ENCODE data around the gene E4F1. TPM values are rescaled to one million over a fixed set of nuclear protein-coding genes. Genes with fewer than 3 reads are reported as not detected.

The E4F1 gene
- total and polyA plus RNA-seq, 9 donors, result 0.58 to 26.2 (median 22.7) TPM

DNA sequence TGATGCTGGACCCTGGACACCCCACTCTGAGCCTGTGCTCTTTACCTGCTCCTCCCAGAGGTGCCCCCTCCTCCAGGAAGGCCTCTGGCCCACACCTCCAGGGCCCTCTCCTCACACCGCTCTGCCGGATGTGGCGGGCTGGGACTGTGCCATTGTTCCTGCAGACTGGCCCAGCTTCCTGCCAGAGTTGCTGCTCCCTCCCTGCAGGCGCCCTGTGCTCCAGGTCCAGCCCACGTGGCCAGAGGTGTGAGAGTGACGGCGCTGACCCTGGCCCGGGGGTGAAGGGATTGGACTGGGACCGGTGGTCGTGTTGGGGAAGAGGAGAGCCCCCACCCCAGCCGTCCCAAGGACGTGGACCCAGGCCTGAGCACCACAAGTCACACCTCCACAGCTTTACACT lies 5.7 kb downstream of the E4F1 start:
- Histone ChIP-seq H3K27ac (no peak overlapping the region), H3K4me3 (no peak overlapping the region), H3K27me3 (no peaks in the 10 kb centered on the region), H3K9me3 (no peaks in the 10 kb centered on the region), H3K4me1 (ENCODE audit: insufficient read depth) (peaks cover 4% of the 10 kb centered on the region), H3K36me3 (no peaks in the 10 kb centered on the region)
- WGBS, 3 donors, result 79 to 85% (median 84%) methylated on average over 12 of the region's 12 CpGs
- no peak for DNase-seq
- intact Hi-C loops (cut with DNase I), result no loop called here
- TF ChIP-seq EP300 (IDR thresholded peaks at IDR 0.05), result no peak

GRCh38 chr16:2229632-2230250 lies 6.3 kb downstream of the E4F1 start:
- intact Hi-C loops (cut with DNase I), result no loop called here
- TF ChIP-seq POLR2A (IDR thresholded peaks at IDR 0.05) (no peak), EP300 (IDR thresholded peaks at IDR 0.05) (no peak)
- TF ChIP-seq, protein P1, sequence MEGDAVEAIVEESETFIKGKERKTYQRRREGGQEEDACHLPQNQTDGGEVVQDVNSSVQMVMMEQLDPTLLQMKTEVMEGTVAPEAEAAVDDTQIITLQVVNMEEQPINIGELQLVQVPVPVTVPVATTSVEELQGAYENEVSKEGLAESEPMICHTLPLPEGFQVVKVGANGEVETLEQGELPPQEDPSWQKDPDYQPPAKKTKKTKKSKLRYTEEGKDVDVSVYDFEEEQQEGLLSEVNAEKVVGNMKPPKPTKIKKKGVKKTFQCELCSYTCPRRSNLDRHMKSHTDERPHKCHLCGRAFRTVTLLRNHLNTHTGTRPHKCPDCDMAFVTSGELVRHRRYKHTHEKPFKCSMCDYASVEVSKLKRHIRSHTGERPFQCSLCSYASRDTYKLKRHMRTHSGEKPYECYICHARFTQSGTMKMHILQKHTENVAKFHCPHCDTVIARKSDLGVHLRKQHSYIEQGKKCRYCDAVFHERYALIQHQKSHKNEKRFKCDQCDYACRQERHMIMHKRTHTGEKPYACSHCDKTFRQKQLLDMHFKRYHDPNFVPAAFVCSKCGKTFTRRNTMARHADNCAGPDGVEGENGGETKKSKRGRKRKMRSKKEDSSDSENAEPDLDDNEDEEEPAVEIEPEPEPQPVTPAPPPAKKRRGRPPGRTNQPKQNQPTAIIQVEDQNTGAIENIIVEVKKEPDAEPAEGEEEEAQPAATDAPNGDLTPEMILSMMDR (IDR thresholded peaks at IDR 0.05), result no peak
- no peaks in the 10 kb centered on the region for H3K36me3 ChIP-seq
- peaks cover 2% of the 10 kb centered on the region for H3K4me1 ChIP-seq (ENCODE audit: insufficient read depth)
- no peak for DNase-seq
- no peak overlapping the region for H3K4me3 ChIP-seq
- H3K27ac ChIP-seq, result no peak overlapping the region
- WGBS, 3 donors, result 86 to 94% (median 88%) methylated on average over 21 to 23 of the region's 23 CpGs
- no peaks in the 10 kb centered on the region for H3K9me3 ChIP-seq
- H3K27me3 ChIP-seq, result no peaks in the 10 kb centered on the region

DNA sequence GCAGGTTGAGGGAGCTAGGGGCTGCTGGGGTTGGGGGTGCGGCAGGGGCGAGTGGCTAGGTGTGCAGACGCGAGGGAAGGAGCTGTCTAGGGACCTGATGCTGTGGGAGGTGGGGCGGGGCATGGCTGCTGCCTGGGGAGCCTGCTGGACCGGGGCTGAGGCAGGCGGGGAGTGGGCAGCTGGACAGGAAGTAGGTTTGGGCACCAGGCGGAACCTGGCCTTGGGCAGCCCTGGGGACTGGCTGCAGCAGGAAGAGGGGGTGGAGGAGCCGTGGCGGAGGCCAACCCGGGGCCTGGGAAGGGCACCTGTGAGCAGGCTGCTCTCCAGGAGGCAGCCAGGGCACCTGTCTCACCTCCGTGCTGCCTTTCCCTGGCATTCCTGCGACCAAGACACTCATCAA lies 7.0 kb downstream of the E4F1 start:
- Histone ChIP-seq H3K4me1 (ENCODE audit: insufficient read depth) (no peaks in the 10 kb centered on the region), H3K36me3 (no peaks in the 10 kb centered on the region), H3K9me3 (no peaks in the 10 kb centered on the region), H3K4me3 (no peak overlapping the region), H3K27ac (no peak overlapping the region), H3K27me3 (no peaks in the 10 kb centered on the region)
- no peak for TF ChIP-seq EP300 (IDR thresholded peaks at IDR 0.05)
- no peak for TF ChIP-seq POLR2A (IDR thresholded peaks at IDR 0.05)
- TF ChIP-seq, protein P1 (IDR thresholded peaks at IDR 0.05), result no peak
- no peak for DNase-seq
- intact Hi-C loops (cut with DNase I), result no loop called here
- WGBS, 3 donors, result 78 to 86% (median 82%) methylated on average over 13 of the region's 13 CpGs

DNA sequence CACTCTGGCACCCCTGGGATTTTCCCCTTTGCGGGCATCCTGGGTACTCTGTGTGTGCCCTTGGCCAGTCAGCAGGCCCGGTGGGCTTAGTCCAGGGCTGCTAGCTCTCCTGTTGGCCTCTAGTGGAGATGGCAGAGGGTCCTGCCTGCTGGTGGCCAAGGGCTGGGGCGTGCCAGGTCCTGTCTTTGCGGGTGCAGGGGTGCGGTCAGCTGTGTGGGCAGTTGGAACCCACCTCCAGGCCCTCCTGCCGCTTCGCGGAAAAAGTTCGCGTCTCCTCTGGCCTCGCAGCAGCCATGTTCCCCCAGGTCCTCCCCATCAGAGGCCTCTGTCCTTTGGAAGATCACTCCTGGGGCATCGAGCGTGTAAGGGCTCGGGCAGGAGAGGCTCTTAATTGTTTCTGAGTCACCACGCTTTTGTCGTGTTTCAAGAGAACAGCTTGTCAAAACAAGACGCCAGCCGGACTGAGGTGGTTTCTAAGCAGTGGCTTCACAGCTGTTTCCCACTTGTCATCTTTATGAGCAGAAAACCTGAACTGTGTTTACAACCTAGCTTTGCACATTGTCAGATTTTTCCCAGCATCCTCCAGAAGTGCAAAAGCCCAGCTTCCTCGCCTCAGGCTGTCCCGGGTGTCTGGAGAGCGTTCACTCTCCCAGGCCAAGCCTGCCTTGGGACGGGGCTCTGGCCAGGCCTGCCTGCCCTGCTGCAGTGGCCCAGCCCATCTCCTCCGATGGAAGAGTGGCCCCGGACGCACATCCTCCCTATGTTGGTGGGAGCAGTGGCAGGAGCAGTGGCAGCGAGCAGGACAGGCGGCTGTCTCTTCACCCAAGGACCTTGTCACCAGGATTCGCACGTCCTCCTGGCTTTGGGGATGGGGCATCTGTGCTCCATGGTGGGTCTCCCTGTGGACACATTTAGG lies 7.9 kb downstream of the E4F1 start:
- Histone ChIP-seq H3K4me3 (no peak overlapping the region), H3K9me3 (no peaks in the 10 kb centered on the region), H3K4me1 (ENCODE audit: insufficient read depth) (no peaks in the 10 kb centered on the region), H3K36me3 (no peaks in the 10 kb centered on the region), H3K27me3 (no peaks in the 10 kb centered on the region), H3K27ac (no peak overlapping the region)
- TF ChIP-seq, protein P1 (IDR thresholded peaks at IDR 0.05), result no peak
- TF ChIP-seq POLR2A (IDR thresholded peaks at IDR 0.05) (no peak), EP300 (IDR thresholded peaks at IDR 0.05) (no peak)
- DNase-seq, result no peak
- 80 to 85% (median 84%) methylated on average over 29 of the region's 29 CpGs for WGBS, 3 donors
- intact Hi-C loops (cut with DNase I), result no loop called here
